ENCODE measurements around the gene CNTN5.

CNTN5 gene

GRCh38 chr11:99425596-99425995 lies 404.8 kb downstream of the CNTN5 start:
- Histone ChIP-seq H3K27ac (ENCODE audit: extremely low read depth, low read depth, low read length) (no peak overlapping the region), H3K4me3 (ENCODE audit: low read depth, low read length) (no peak overlapping the region), H3K36me3 (ENCODE audit: control insufficient read depth in 2 of 2, insufficient read depth in 1 of 2, low read length in 2 of 2) (no peaks in the 10 kb centered on the region), H3K9me3 (ENCODE audit: control insufficient read depth, insufficient read depth, low read depth, low read length) (no peaks in the 10 kb centered on the region), H3K4me1 (ENCODE audit: control insufficient read depth, insufficient read depth, low read length) (no peaks in the 10 kb centered on the region)
- no peak for TF ChIP-seq ZBTB17 (tag by site-specific recombination; IDR thresholded peaks at IDR 0.05)
- TF ChIP-seq GLIS1 (tag by site-specific recombination; IDR thresholded peaks at IDR 0.05) = no peak
- TF ChIP-seq ZNF776 (tag by site-specific recombination; IDR thresholded peaks at IDR 0.05; ENCODE audit: borderline replicate concordance) = no peak
- TF ChIP-seq ZNF175 (tag by site-specific recombination; IDR thresholded peaks at IDR 0.05) = no peak
- no peak for TF ChIP-seq ZNF544 (tag by site-specific recombination; IDR thresholded peaks at IDR 0.05)
- ChIA-PET POLR2A (no interaction called here), CTCF (no interaction called here)

- ChIA-PET CTCF (interaction anchor here (0.5 to 0.9 kb wide), 2 partner anchors 21 to 241 kb away, joined by 3 read pairs; no protein-coding TSS in a partner anchor), POLR2A (no interaction called here)
- no peak for TF ChIP-seq ZNF16 (tag by site-specific recombination; IDR thresholded peaks at IDR 0.05; ENCODE audit: low read depth)
- no peak for TF ChIP-seq ZNF24 (tag by site-specific recombination; IDR thresholded peaks at IDR 0.05)
- no peak for TF ChIP-seq ZNF350 (tag by site-specific recombination; IDR thresholded peaks at IDR 0.05)
- TF ChIP-seq ZNF624 (tag by site-specific recombination; IDR thresholded peaks at IDR 0.05) = no peak
- no peak for TF ChIP-seq SP2 (tag by site-specific recombination; IDR thresholded peaks at IDR 0.05)
- no peak for TF ChIP-seq ZFHX2 (tag by site-specific recombination; conservative IDR thresholded peaks at IDR 0.05)
- TF ChIP-seq ZNF658 (tag by site-specific recombination; IDR thresholded peaks at IDR 0.05) = no peak
- no peak for TF ChIP-seq ZFP37 (tag by site-specific recombination; IDR thresholded peaks at IDR 0.05)
- Histone ChIP-seq H3K27ac (ENCODE audit: extremely low read depth, low read depth, low read length) (no peak overlapping the region), H3K4me1 (ENCODE audit: control insufficient read depth, insufficient read depth, low read length) (no peaks in the 10 kb centered on the region), H3K36me3 (ENCODE audit: control insufficient read depth in 2 of 2, insufficient read depth in 1 of 2, low read length in 2 of 2) (no peaks in the 10 kb centered on the region), H3K4me3 (ENCODE audit: low read depth, low read length) (no peak overlapping the region), H3K9me3 (ENCODE audit: control insufficient read depth, insufficient read depth, low read depth, low read length) (no peaks in the 10 kb centered on the region)
Measured at GRCh38 chr11:99432677-99433076, 411.9 kb downstream of the CNTN5 start.

- CTCF ChIA-PET = no interaction called here
- H3K36me3 ChIP-seq (ENCODE audit: control insufficient read depth in 2 of 2, insufficient read depth in 1 of 2, low read length in 2 of 2) = no peaks in the 10 kb centered on the region
- H3K4me1 ChIP-seq (ENCODE audit: control insufficient read depth, insufficient read depth, low read length) = no peaks in the 10 kb centered on the region
- TF ChIP-seq SP3 (tag by site-specific recombination; IDR thresholded peaks at IDR 0.05) (no peak), ZNF202 (tag by site-specific recombination; IDR thresholded peaks at IDR 0.05; ENCODE audit: borderline replicate concordance) (no peak), KLF1 (tag by site-specific recombination; IDR thresholded peaks at IDR 0.05) (no peak), ZXDB (tag by site-specific recombination; IDR thresholded peaks at IDR 0.05) (no peak), ZSCAN16 (tag by site-specific recombination; IDR thresholded peaks at IDR 0.05) (no peak), ZBTB44 (tag by site-specific recombination; IDR thresholded peaks at IDR 0.05) (no peak), ZFP41 (tag by site-specific recombination; IDR thresholded peaks at IDR 0.05; ENCODE audit: borderline replicate concordance) (no peak), ZNF513 (tag by site-specific recombination; IDR thresholded peaks at IDR 0.05) (no peak), MZF1 (tag by site-specific recombination; IDR thresholded peaks at IDR 0.05; ENCODE audit: borderline replicate concordance) (no peak), ZNF558 (tag by site-specific recombination; IDR thresholded peaks at IDR 0.05) (no peak), ZFHX2 (tag by site-specific recombination; conservative IDR thresholded peaks at IDR 0.05) (no peak), ZNF211 (tag by site-specific recombination; IDR thresholded peaks at IDR 0.05; ENCODE audit: low read depth) (no peak)
- H3K4me3 ChIP-seq (ENCODE audit: low read depth, low read length) = no peak overlapping the region
- POLR2A ChIA-PET = no interaction called here
- H3K9me3 ChIP-seq (ENCODE audit: control insufficient read depth, insufficient read depth, low read depth, low read length) = no peaks in the 10 kb centered on the region
- no peak overlapping the region for H3K27ac ChIP-seq (ENCODE audit: extremely low read depth, low read depth, low read length)
Measured at GRCh38 chr11:99443276-99443675, 422.5 kb downstream of the CNTN5 start.

All from HEK293 (cell line).